Body of pancreas (tissue), 4 donors: Measurements from ENCODE around the gene PLA2G4B.

Source experiments
- CTCF ChIP-seq, 7 experiments: fragments of 450-650 bp in 4 of 7; fragments of 200-600 bp in 3 of 7; sonication (generic) in 3 of 7; IDR thresholded peaks; one replicate each; pipeline ENCODE4 v1.5.1; 2016 to 2019; ENCODE audit warnings: antibody characterized with exemption in 7 of 7
- POLR2A ChIP-seq, 3 donors: fragments of 450-650 bp; IDR thresholded peaks; one replicate each; pipeline ENCODE4 v1.6.1; 2016; ENCODE audit warnings: antibody characterized with exemption in 3 of 3, mild to moderate bottlenecking in 2 of 3

- TF ChIP-seq CTCF (IDR thresholded peaks at IDR 0.05) (no peak), POLR2A (IDR thresholded peaks at IDR 0.05) (no peak)
Measured at GRCh38 chr15:41822471-41822870, 16.2 kb upstream of the PLA2G4B start.
